H1 (cell line): ENCODE results near the gene PLXNA4. TPM values are rescaled to one million over a fixed set of nuclear protein-coding genes. Genes with fewer than 3 reads are reported as not detected.

Experiments used
- CEBPB ChIP-seq: IDR thresholded peaks from 2 replicates; pipeline ENCODE4 v1.6.1; 2012; ENCODE audit warnings: low read depth, low read length
- KDM5A ChIP-seq: fragments of 200-600 bp; IDR thresholded peaks from 2 replicates; pipeline ENCODE4 v1.7.1; 2012; ENCODE audit warnings: mild to moderate bottlenecking, low read length, inconsistent platforms, mixed read lengths
- POLR2A ChIP-seq, 2 experiments: IDR thresholded peaks; 1 replicate in 1 of 2; 2 replicates in 1 of 2; pipeline ENCODE4 v1.6.1; 2011; ENCODE audit warnings: low read depth in 2 of 2, low read length in 2 of 2, mild to moderate bottlenecking in 2 of 2; ENCODE audit errors: control extremely low read depth in 1 of 2
- POU5F1 ChIP-seq: IDR thresholded peaks from 2 replicates; pipeline ENCODE4 v1.6.1; 2011; ENCODE audit warnings: low read depth, mild to moderate bottlenecking, low read length, moderate library complexity
- RAD21 ChIP-seq, 2 experiments: IDR thresholded peaks in 1 of 2; conservative IDR thresholded peaks in 1 of 2; 2 replicates each; pipeline ENCODE4 v1.6.1; 2011; ENCODE audit warnings: low read depth in 2 of 2, low read length in 2 of 2, improper control_type of control experiment in 1 of 2, inconsistent platforms in 1 of 2, mild to moderate bottlenecking in 1 of 2, moderate library complexity in 1 of 2
- RFX5 ChIP-seq: IDR thresholded peaks from 2 replicates; pipeline ENCODE4 v1.6.1; 2011; ENCODE audit warnings: low read depth, low read length, improper control_type of control experiment, borderline replicate concordance
- TEAD4 ChIP-seq: IDR thresholded peaks from 2 replicates; pipeline ENCODE4 v1.6.1; 2012; ENCODE audit warnings: low read depth, low read length, inconsistent platforms, mixed read lengths
- polyA plus RNA-seq, 7 experiments: library from polyadenylated mRNA; depleted of rRNA in 3 of 7; stranded (reverse) in 5 of 7; unstranded in 2 of 7; fragments of >200 nt in 5 of 7; fragments of 200-250 nt in 2 of 7; gene quantifications; 1 replicate in 5 of 7; 2 replicates in 1 of 7; 4 replicates in 1 of 7; pipeline versions ENCODE4 v1.2.1 to v1.2.3, GENCODE V29; 2011 to 2013; ENCODE audit warnings: missing spikeins in 2 of 7, mixed read lengths in 2 of 7
- total RNA-seq: library from RNA; stranded (reverse); fragmentation: NEBNext Ultra II Directional; extraction: Animal tissue kit (Norgen Biotek cat#: 25700); gene quantifications from 2 replicates; pipeline ENCODE4 v1.2.1, GENCODE V29; 2021
- TF ChIP-seq, protein P1 (sequence below): fragments of 300-600 bp; sonication (generic); IDR thresholded peaks from 2 replicates; pipeline ENCODE4 v1.7.1; 2012; ENCODE audit warnings: low read length, moderate library complexity, mild to moderate bottlenecking, inconsistent platforms; ENCODE audit not compliant: insufficient replicate concordance
- TF ChIP-seq, protein P2 (sequence below), 3 experiments: IDR thresholded peaks; 1 replicate in 2 of 3; 2 replicates in 1 of 3; pipeline versions ENCODE4 v1.5.1 to v1.6.1; 2011; ENCODE audit warnings: low read length in 3 of 3, mild to moderate bottlenecking in 3 of 3, inconsistent platforms in 2 of 3, low read depth in 1 of 3, moderate library complexity in 1 of 3; ENCODE audit not compliant: insufficient read depth in 1 of 3; ENCODE audit errors: control extremely low read depth in 1 of 3

The PLXNA4 gene
- total and polyA plus RNA-seq, 2 of the 8 experiments (the other 6 are each of a cell fraction or from before 2014, with no cell fraction given), result 0.76 to 0.79 TPM

DNA sequence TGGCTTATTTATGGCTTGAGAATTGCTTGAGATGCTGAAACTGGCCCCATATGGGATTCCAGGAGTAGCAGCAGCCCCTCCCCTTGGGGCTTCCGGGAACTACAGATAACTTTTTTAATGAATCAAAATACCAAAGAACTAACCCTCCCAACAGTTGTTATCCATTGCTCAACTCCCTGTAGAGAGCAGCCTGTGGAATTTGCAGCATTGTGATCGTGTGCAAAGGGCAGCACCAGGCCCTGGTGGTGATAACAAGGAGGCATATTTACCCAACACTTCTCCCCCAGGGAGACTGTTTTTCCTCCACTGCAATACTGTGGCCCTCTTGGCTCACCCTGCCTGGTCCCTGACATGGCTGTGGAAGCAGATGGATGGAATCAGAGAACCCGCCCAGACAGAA is 196.2 kb downstream of the PLXNA4 start (continued):
- TF ChIP-seq, protein P1, sequence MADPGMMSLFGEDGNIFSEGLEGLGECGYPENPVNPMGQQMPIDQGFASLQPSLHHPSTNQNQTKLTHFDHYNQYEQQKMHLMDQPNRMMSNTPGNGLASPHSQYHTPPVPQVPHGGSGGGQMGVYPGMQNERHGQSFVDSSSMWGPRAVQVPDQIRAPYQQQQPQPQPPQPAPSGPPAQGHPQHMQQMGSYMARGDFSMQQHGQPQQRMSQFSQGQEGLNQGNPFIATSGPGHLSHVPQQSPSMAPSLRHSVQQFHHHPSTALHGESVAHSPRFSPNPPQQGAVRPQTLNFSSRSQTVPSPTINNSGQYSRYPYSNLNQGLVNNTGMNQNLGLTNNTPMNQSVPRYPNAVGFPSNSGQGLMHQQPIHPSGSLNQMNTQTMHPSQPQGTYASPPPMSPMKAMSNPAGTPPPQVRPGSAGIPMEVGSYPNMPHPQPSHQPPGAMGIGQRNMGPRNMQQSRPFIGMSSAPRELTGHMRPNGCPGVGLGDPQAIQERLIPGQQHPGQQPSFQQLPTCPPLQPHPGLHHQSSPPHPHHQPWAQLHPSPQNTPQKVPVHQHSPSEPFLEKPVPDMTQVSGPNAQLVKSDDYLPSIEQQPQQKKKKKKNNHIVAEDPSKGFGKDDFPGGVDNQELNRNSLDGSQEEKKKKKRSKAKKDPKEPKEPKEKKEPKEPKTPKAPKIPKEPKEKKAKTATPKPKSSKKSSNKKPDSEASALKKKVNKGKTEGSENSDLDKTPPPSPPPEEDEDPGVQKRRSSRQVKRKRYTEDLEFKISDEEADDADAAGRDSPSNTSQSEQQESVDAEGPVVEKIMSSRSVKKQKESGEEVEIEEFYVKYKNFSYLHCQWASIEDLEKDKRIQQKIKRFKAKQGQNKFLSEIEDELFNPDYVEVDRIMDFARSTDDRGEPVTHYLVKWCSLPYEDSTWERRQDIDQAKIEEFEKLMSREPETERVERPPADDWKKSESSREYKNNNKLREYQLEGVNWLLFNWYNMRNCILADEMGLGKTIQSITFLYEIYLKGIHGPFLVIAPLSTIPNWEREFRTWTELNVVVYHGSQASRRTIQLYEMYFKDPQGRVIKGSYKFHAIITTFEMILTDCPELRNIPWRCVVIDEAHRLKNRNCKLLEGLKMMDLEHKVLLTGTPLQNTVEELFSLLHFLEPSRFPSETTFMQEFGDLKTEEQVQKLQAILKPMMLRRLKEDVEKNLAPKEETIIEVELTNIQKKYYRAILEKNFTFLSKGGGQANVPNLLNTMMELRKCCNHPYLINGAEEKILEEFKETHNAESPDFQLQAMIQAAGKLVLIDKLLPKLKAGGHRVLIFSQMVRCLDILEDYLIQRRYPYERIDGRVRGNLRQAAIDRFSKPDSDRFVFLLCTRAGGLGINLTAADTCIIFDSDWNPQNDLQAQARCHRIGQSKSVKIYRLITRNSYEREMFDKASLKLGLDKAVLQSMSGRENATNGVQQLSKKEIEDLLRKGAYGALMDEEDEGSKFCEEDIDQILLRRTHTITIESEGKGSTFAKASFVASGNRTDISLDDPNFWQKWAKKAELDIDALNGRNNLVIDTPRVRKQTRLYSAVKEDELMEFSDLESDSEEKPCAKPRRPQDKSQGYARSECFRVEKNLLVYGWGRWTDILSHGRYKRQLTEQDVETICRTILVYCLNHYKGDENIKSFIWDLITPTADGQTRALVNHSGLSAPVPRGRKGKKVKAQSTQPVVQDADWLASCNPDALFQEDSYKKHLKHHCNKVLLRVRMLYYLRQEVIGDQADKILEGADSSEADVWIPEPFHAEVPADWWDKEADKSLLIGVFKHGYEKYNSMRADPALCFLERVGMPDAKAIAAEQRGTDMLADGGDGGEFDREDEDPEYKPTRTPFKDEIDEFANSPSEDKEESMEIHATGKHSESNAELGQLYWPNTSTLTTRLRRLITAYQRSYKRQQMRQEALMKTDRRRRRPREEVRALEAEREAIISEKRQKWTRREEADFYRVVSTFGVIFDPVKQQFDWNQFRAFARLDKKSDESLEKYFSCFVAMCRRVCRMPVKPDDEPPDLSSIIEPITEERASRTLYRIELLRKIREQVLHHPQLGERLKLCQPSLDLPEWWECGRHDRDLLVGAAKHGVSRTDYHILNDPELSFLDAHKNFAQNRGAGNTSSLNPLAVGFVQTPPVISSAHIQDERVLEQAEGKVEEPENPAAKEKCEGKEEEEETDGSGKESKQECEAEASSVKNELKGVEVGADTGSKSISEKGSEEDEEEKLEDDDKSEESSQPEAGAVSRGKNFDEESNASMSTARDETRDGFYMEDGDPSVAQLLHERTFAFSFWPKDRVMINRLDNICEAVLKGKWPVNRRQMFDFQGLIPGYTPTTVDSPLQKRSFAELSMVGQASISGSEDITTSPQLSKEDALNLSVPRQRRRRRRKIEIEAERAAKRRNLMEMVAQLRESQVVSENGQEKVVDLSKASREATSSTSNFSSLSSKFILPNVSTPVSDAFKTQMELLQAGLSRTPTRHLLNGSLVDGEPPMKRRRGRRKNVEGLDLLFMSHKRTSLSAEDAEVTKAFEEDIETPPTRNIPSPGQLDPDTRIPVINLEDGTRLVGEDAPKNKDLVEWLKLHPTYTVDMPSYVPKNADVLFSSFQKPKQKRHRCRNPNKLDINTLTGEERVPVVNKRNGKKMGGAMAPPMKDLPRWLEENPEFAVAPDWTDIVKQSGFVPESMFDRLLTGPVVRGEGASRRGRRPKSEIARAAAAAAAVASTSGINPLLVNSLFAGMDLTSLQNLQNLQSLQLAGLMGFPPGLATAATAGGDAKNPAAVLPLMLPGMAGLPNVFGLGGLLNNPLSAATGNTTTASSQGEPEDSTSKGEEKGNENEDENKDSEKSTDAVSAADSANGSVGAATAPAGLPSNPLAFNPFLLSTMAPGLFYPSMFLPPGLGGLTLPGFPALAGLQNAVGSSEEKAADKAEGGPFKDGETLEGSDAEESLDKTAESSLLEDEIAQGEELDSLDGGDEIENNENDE, result no peak
- peak; percentile 13 to 34; a peak in 2 of 4 replicates for TF ChIP-seq RAD21 (IDR thresholded peaks at IDR 0.05 in 1 of 2, conservative IDR thresholded peaks at IDR 0.05 in 1 of 2; ENCODE audit: low read depth in 2 of 2, low read length in 2 of 2)
- no peak for TF ChIP-seq KDM5A
- no peak for TF ChIP-seq RFX5
- peak; percentile 79 for TF ChIP-seq CEBPB
- TF ChIP-seq, protein P2, sequence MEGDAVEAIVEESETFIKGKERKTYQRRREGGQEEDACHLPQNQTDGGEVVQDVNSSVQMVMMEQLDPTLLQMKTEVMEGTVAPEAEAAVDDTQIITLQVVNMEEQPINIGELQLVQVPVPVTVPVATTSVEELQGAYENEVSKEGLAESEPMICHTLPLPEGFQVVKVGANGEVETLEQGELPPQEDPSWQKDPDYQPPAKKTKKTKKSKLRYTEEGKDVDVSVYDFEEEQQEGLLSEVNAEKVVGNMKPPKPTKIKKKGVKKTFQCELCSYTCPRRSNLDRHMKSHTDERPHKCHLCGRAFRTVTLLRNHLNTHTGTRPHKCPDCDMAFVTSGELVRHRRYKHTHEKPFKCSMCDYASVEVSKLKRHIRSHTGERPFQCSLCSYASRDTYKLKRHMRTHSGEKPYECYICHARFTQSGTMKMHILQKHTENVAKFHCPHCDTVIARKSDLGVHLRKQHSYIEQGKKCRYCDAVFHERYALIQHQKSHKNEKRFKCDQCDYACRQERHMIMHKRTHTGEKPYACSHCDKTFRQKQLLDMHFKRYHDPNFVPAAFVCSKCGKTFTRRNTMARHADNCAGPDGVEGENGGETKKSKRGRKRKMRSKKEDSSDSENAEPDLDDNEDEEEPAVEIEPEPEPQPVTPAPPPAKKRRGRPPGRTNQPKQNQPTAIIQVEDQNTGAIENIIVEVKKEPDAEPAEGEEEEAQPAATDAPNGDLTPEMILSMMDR (IDR thresholded peaks at IDR 0.05; ENCODE audit: control extremely low read depth in 1 of 3, insufficient read depth in 1 of 3, low read depth in 1 of 3, low read length in 3 of 3), result 0 out of 4 replicates have a peak, but pooled peaks of 1 of the 3 experiments have one; percentile 6
- no peak for TF ChIP-seq POLR2A (IDR thresholded peaks at IDR 0.05; ENCODE audit: control extremely low read depth in 1 of 2, low read depth in 2 of 2, low read length in 2 of 2)
- no peak for TF ChIP-seq POU5F1
- TF ChIP-seq TEAD4, result 0 out of 2 replicates have a peak, but pooled peaks have one; percentile 7
